Measurements from ENCODE around the gene RNF123. TPM values are rescaled to one million over a fixed set of nuclear protein-coding genes. Genes with fewer than 3 reads are reported as not detected.

The RNF123 gene
- total and polyA plus RNA-seq, 10 of the 15 experiments (the other 5 are each of a cell fraction or from before 2014, with no cell fraction given): 4.2 to 31.5 (median 17.6) TPM

- TF ChIP-seq KDM1A (IDR thresholded peaks at IDR 0.05; ENCODE audit: borderline replicate concordance) (no peak), FOXM1 (IDR thresholded peaks at IDR 0.05; ENCODE audit: low read depth, low read length) (no peak), STAT1 (conservative IDR thresholded peaks at IDR 0.05) (no peak)
Observed at GRCh38 chr3:49648354-49649019, 40.9 kb upstream of the RNF123 start (continued).

GRCh38 chr3:49649576-49649975, 39.8 kb upstream of the RNF123 start:
- in situ Hi-C loops (cut with MboI) (no loop called here), intact Hi-C loops (cut with micrococcal nuclease; ENCODE audit: unreplicated experiment) (no loop called here)
- POLR2A ChIA-PET: no interaction called here
- Histone ChIP-seq H4K20me1 (ENCODE audit: control insufficient read depth, insufficient read depth) (no peaks in the 10 kb centered on the region), H3K27ac (ENCODE audit: control insufficient read depth, insufficient read depth) (no peak overlapping the region), H3K4me2 (ENCODE audit: control insufficient read depth, insufficient read depth) (no peak overlapping the region), H3K4me3 (no peak overlapping the region), H3K27me3 (replicated peaks in 1 of 2; ENCODE audit: control insufficient read depth in 2 of 2, insufficient read depth in 2 of 2, low read length in 1 of 2) (no peaks in the 10 kb centered on the region), H2AFZ (ENCODE audit: control insufficient read depth, low read depth, low read length) (no peak overlapping the region), H3K36me3 (ENCODE audit: control insufficient read depth in 2 of 2, insufficient read depth in 2 of 2, low read length in 1 of 2) (no peaks in the 10 kb centered on the region), H3K79me2 (ENCODE audit: control insufficient read depth, insufficient read depth, low read length) (no peaks in the 10 kb centered on the region), H3K9me3 (replicated peaks; ENCODE audit: control insufficient read depth, insufficient read depth, low read length) (no peaks in the 10 kb centered on the region), H3K4me1 (ENCODE audit: control insufficient read depth, insufficient read depth, low read length) (peaks cover 15% of the 10 kb centered on the region), H3K9ac (ENCODE audit: control insufficient read depth, insufficient read depth, low read length) (no peak overlapping the region)
- no peak for FAIRE-seq
- no peak for ATAC-seq
- SMC1A ChIA-PET (ENCODE audit: uncharacterized antibody, unreplicated experiment): no interaction called here
- RAD21 ChIA-PET (ENCODE audit: unreplicated experiment): interaction anchor here (1.9 kb wide), 1 partner anchor 110 kb away, joined by 4 read pairs; no protein-coding TSS in a partner anchor
- WGBS (ENCODE audit: insufficient coverage, insufficient replicate concordance, low lambda C conversion rate, missing lambda C conversion rate): 10% methylated on average over 1 of the region's 1 CpG
- CTCF ChIA-PET: no interaction called here
- no peak for DNase-seq (ENCODE audit: low read depth, low spot score)
- no TSS peak for BruUV-seq (replicated peaks)
- no peak for TF ChIP-seq USF2 (IDR thresholded peaks at IDR 0.05; ENCODE audit: borderline replicate concordance, low read depth, low read length)
- TF ChIP-seq SKIL (IDR thresholded peaks at IDR 0.05; ENCODE audit: low read depth, poor library complexity, severe bottlenecking): no peak
- no peak for TF ChIP-seq ZZZ3 (IDR thresholded peaks at IDR 0.05; ENCODE audit: control insufficient read depth, insufficient read length, low read depth)
- no peak for TF ChIP-seq POLR2AphosphoS5 (IDR thresholded peaks at IDR 0.05; ENCODE audit: low read length)
- no peak for TF ChIP-seq REST (IDR thresholded peaks at IDR 0.05; ENCODE audit: low read depth, low read length)
- no peak for TF ChIP-seq BRCA1 (IDR thresholded peaks at IDR 0.05; ENCODE audit: low read depth, low read length)
- no peak for TF ChIP-seq KAT2A (conservative IDR thresholded peaks at IDR 0.05; ENCODE audit: control insufficient read depth, low read depth, low read length)
- TF ChIP-seq PBX3 (IDR thresholded peaks at IDR 0.05; ENCODE audit: insufficient replicate concordance, low read depth, low read length): no peak
- TF ChIP-seq RELB (IDR thresholded peaks at IDR 0.05; ENCODE audit: low read depth): no peak
- TF ChIP-seq CHD4 (IDR thresholded peaks at IDR 0.05): no peak
